Tongue (tissue), 2 donors: Measurements from ENCODE around the gene ARHGAP11B. TPM values are rescaled to one million over a fixed set of nuclear protein-coding genes. Genes with fewer than 3 reads are reported as not detected.

ENCODE experiments used
- small RNA-seq: library from RNA; depleted of rRNA; stranded (forward); fragments of <200 nt; gene quantifications from one replicate; pipeline ENCODE3, GENCODE V24; 2014; ENCODE audit warnings: low replicate concordance
- total RNA-seq: library from RNA; depleted of rRNA; stranded (reverse); fragments of >200 nt; gene quantifications from one replicate; pipeline ENCODE4 v1.2.3, GENCODE V29; 2014

The ARHGAP11B gene

Small RNA genes within 50 kb of the gene (small RNA-seq; reads per million reads assigned to genes)
- gene RF00019, result not detected
- gene RF00096, result not detected
- not detected for gene RN7SL628P

Other genes with a start within 250 kb of the ARHGAP11B start
- 0.92 TPM for gene CHRFAM7A, start 232.6 kb upstream of the ARHGAP11B start, total RNA-seq
- 8.5 TPM for gene GOLGA8R, start 211.9 kb upstream of the ARHGAP11B start, total RNA-seq
- gene GOLGA8Q, start 74.1 kb upstream of the ARHGAP11B start, total RNA-seq, result 1.2 TPM
- 1.0 TPM for gene GOLGA8H, start 22.1 kb upstream of the ARHGAP11B start, total RNA-seq